ENCODE measurements around the gene POLR2I. TPM values are rescaled to one million over a fixed set of nuclear protein-coding genes. Genes with fewer than 3 reads are reported as not detected.
A peak's percentile ranks its signal among the peaks of the same experiment; 100 is the strongest.

POLR2I gene
- 100 to 1,000 TPM in 6 of 8 experiments, 10 to 100 TPM in 2; 87.3 to 171 (median 111) TPM for total RNA-seq

- WGBS, 10 experiments: 0 to 10% (median 2%) methylated on average over 1 to 20 of the region's 60 CpGs; no CpG with 5 or more reads in 3 of the 10 experiments
- ATAC-seq (replicated peaks in 6 of 8): peak; percentile 84 to 95 (median 93)
- Histone ChIP-seq H3K4me3 (peak within 1 kb of the TSS; percentile 54 to 85 (median 62)), H3K27ac (peak within 1 kb of the TSS; percentile 76 to 82), H3K4me1 (replicated peaks in 1 of 2) (peaks cover 6 to 8% of the 10 kb centered on the region in 2 donors)
- in situ Hi-C loops (cut with MboI; ENCODE audit: low pct_unique_long_range_greater_than_20kb in 2 of 9, low sequenced_read_pairs in 9 of 9, unreplicated experiment in 9 of 9): no loop called here
Measured at GRCh38 chr19:36114721-36115452, at the start of gene POLR2I. Gene POLR2I, minus strand, starts transcription at chr19:36114875. Its CDS starts 19 bp downstream, at chr19:36114856.

- Histone ChIP-seq H3K4me3 (no peak overlapping the region), H3K27ac (no peak overlapping the region), H3K4me1 (replicated peaks in 1 of 2) (no peaks in the 10 kb centered on the region)
- in situ Hi-C loops (cut with MboI; ENCODE audit: low pct_unique_long_range_greater_than_20kb in 2 of 9, low sequenced_read_pairs in 9 of 9, unreplicated experiment in 9 of 9): no loop called here
- ATAC-seq (replicated peaks in 6 of 8): no peak
- WGBS, 10 experiments: 88 to 100% (median 100%) methylated on average over 1 to 11 of the region's 12 CpGs; no CpG with 5 or more reads in 3 of the 10 experiments
Measured at GRCh38 chr19:36163813-36164212, 49.1 kb upstream of the POLR2I start.

DNA sequence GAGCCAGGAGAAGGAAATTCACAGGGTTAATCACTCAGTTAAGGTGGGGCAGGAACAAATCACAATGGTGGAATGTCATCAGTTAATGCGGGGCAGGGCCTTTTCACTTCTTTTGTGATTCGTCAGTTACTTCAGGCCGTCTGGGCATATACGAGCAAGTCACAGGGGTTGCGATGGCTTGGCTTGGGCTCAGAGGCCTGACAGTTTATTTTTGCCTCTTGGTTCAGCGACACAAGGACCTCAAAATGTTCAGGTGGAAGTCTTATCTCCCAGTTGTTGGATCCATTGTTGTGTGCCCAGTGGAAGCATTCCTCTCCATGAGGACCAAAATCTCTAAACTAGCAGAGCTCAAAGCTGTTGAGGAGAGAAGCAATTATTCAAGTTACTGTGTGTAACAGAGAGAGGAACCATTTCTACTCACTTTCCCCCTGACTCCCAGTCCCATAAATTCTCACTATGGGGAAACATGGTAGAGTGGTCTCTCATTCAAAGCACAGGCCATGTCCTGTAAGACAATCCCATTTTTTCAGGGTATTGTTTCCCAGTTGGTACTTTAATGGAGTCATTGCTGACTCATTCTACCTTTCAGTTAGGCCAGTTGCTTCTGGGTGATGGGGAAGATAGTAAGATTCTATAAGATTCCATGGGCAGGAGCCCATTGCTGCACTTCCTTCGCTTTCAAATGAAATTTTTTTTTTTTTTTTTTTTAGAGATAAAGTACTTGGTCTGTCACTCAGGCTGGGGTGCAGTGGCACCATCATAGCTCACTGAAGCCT lies 46.3 kb upstream of the POLR2I start:
- H3K27ac ChIP-seq: no peak overlapping the region
- no peaks in the 10 kb centered on the region for H3K4me1 ChIP-seq (replicated peaks in 1 of 2)
- in situ Hi-C loops (cut with MboI; ENCODE audit: low pct_unique_long_range_greater_than_20kb in 2 of 9, low sequenced_read_pairs in 9 of 9, unreplicated experiment in 9 of 9): no loop called here
- 48 to 100% (median 83%) methylated on average over 1 to 5 of the region's 7 CpGs; no CpG with 5 or more reads in 3 of the 10 experiments for WGBS, 10 experiments
- no peak overlapping the region for H3K4me3 ChIP-seq
- ATAC-seq (replicated peaks in 6 of 8): no peak

- in situ Hi-C loops (cut with MboI; ENCODE audit: low pct_unique_long_range_greater_than_20kb in 2 of 9, low sequenced_read_pairs in 9 of 9, unreplicated experiment in 9 of 9): no loop called here
- 87 to 100% (median 96%) methylated on average over 3 to 8 of the region's 10 CpGs; no CpG with 5 or more reads in 3 of the 10 experiments for WGBS, 10 experiments
- Histone ChIP-seq H3K4me3 (no peak overlapping the region), H3K27ac (no peak overlapping the region), H3K4me1 (replicated peaks in 1 of 2) (no peaks in the 10 kb centered on the region)
- no peak for ATAC-seq (replicated peaks in 6 of 8)
Measured at GRCh38 chr19:36153126-36153525, 38.5 kb upstream of the POLR2I start.

DNA sequence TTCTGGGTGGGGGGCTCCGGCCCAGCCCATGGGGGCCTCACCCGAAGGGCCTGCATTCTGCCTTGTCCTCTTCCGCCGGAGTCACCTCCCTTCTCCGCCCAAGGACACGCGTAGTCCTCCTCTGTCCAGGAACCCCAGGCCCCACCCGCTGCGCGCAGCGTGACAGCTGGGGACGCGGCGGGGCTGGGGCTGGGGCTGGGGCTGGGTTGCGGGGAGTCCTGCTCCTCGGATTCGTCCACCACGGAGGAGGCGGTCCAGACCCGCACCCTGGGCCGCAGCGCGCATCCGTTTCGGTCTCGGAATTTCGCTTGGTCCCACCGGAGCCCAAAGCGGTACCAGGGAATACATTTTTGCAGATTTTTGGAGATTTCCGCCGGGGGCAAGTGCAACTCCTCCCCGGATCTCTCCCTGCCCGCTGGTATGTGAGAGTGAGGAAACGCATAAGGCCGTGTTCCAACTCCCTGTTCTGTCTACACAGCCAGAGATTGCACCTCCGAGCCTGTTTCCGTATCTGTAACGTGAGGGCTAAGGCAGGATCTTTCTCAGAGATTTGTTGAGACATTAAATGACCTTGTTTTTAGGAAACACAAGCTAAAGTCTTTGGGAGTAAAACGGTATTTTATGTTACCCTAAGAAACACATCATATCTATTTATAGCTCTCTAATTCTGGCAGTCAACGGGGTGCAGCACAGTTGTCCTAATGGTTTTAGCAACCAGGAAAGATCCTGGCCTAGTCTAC lies 37.8 kb upstream of the POLR2I start, which contains the start of gene COX7A1:
COX7A1 (minus strand) TSS at position 96 of the 740 bp plus-strand sequence; CDS start at position 56, 40 bp downstream.
- Histone ChIP-seq H3K27ac (no peak within 1 kb of the TSS), H3K4me3 (no peak within 1 kb of the TSS), H3K4me1 (replicated peaks in 1 of 2) (no peaks in the 10 kb centered on the region)
- in situ Hi-C loops (cut with MboI; ENCODE audit: low pct_unique_long_range_greater_than_20kb in 2 of 9, low sequenced_read_pairs in 9 of 9, unreplicated experiment in 9 of 9): no loop called here
- WGBS, 10 experiments: 13 to 100% (median 66%) methylated on average over 1 to 19 of the region's 40 CpGs; no CpG with 5 or more reads in 2 of the 10 experiments
- ATAC-seq (replicated peaks in 6 of 8): peak in 7 of 8 experiments; percentile 17 to 68 (median 36)

DNA sequence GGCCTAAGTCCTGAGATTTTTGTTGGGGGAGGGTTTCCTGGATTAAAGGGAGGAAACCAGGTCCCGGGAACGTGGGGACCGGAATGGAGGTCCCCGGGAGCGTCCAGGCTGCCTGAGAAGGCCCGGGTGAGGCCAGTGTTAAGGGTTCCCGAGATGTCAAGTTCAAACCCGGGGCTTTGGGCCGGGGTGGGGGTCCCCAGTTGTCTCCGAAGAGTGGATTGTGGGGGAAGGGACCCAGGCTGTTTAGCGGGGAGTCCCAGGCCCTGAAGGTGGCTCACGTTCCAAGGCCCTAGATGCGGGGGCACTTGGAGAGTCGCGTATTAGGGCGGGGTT lies 37.3 kb upstream of the POLR2I start:
- no peak overlapping the region for H3K27ac ChIP-seq
- 93% methylated on average over 3 of the region's 16 CpGs; no CpG with 5 or more reads in 9 of the 10 experiments for WGBS, 10 experiments
- ATAC-seq (replicated peaks in 6 of 8): peak in 5 of 8 experiments; percentile 1 to 24 (median 9)
- H3K4me3 ChIP-seq: no peak overlapping the region
- no peaks in the 10 kb centered on the region for H3K4me1 ChIP-seq (replicated peaks in 1 of 2)
- in situ Hi-C loops (cut with MboI; ENCODE audit: low pct_unique_long_range_greater_than_20kb in 2 of 9, low sequenced_read_pairs in 9 of 9, unreplicated experiment in 9 of 9): no loop called here

GRCh38 chr19:36151144-36152018 lies 36.7 kb upstream of the POLR2I start:
- no peak overlapping the region for H3K4me3 ChIP-seq

GRCh38 chr19:36150586-36150985 lies 35.9 kb upstream of the POLR2I start:
- ATAC-seq (replicated peaks in 6 of 8): peak in 4 of 8 experiments; percentile 12 to 34 (median 18)
- WGBS, 10 experiments: no CpG with 5 or more reads among the region's 5 CpGs
- Histone ChIP-seq H3K4me3 (no peak overlapping the region), H3K4me1 (replicated peaks in 1 of 2) (no peaks in the 10 kb centered on the region), H3K27ac (no peak overlapping the region)
- in situ Hi-C loops (cut with MboI; ENCODE audit: low pct_unique_long_range_greater_than_20kb in 2 of 9, low sequenced_read_pairs in 9 of 9, unreplicated experiment in 9 of 9): no loop called here

More at GRCh38 chr19:36151144-36152018, 36.7 kb upstream of the POLR2I start:
- 50 to 100% (median 67%) methylated on average over 1 to 2 of the region's 47 CpGs; no CpG with 5 or more reads in 7 of the 10 experiments for WGBS, 10 experiments
- peak; percentile 11 to 36 (median 25) for ATAC-seq (replicated peaks in 6 of 8)
- no peak overlapping the region for H3K27ac ChIP-seq
- H3K4me1 ChIP-seq (replicated peaks in 1 of 2): no peaks in the 10 kb centered on the region
- in situ Hi-C loops (cut with MboI; ENCODE audit: low pct_unique_long_range_greater_than_20kb in 2 of 9, low sequenced_read_pairs in 9 of 9, unreplicated experiment in 9 of 9): no loop called here

DNA sequence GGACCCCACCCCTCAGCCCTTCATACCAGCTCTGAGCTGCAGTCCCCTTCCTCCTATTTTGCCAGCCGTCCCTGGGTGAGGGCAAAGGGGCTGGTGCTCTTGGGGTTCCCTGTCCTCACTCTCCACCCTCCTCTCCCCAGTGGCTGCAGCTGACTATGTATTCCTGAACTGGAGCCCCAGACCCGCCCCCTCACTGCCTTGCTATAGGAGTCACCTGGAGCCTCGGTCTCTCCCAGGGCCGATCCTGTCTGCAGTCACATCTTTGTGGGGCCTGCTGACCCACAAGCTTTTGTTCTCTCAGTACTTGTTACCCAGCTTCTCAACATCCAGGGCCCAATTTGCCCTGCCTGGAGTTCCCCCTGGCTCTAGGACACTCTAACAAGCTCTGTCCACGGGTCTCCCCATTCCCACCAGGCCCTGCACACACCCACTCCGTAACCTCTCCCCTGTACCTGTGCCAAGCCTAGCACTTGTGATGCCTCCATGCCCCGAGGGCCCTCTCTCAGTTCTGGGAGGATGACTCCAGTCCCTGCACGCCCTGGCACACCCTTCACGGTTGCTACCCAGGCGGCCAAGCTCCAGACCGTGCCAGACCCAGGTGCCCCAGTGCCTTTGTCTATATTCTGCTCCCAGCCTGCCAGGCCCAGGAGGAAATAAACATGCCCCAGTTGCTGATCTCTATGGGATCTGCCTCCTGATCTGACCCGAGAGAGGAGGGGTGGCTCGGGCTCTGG lies 35.2 kb upstream of the POLR2I start:
- Histone ChIP-seq H3K4me1 (replicated peaks in 1 of 2) (no peaks in the 10 kb centered on the region), H3K27ac (no peak overlapping the region), H3K4me3 (no peak overlapping the region)
- ATAC-seq (replicated peaks in 6 of 8): peak in 2 of 8 experiments; percentile 4 to 24
- in situ Hi-C loops (cut with MboI; ENCODE audit: low pct_unique_long_range_greater_than_20kb in 2 of 9, low sequenced_read_pairs in 9 of 9, unreplicated experiment in 9 of 9): no loop called here
- 60 to 100% (median 87%) methylated on average over 1 to 6 of the region's 13 CpGs; no CpG with 5 or more reads in 4 of the 10 experiments for WGBS, 10 experiments

GRCh38 chr19:36144624-36145023 lies 29.9 kb upstream of the POLR2I start:
- Histone ChIP-seq H3K27ac (no peak overlapping the region), H3K4me3 (no peak overlapping the region), H3K4me1 (replicated peaks in 1 of 2) (peaks cover 5 to 6% of the 10 kb centered on the region in 2 donors)
- 85 to 100% (median 95%) methylated on average over 3 to 6 of the region's 6 CpGs; no CpG with 5 or more reads in 4 of the 10 experiments for WGBS, 10 experiments
- in situ Hi-C loops (cut with MboI; ENCODE audit: low pct_unique_long_range_greater_than_20kb in 2 of 9, low sequenced_read_pairs in 9 of 9, unreplicated experiment in 9 of 9): no loop called here
- ATAC-seq (replicated peaks in 6 of 8): no peak

DNA sequence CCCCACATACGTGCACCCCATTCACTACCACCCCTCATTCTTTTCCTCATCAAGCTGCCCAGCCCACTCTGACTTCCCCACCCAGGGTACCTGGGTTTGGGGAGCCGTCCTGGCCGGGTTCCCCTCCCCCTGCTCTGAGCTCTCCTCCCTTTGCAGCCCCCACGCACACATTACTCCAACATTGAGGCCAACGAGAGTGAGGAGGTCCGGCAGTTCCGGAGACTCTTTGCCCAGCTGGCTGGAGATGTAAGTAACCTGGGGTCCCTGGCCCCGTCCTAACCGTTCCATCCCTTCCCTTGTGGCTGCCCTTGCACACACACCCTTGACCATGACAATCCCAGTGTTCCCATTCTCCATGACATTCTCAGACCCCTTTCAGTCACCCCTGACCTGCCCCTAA lies 27.8 kb upstream of the POLR2I start:
- Histone ChIP-seq H3K27ac (no peak overlapping the region), H3K4me3 (no peak overlapping the region), H3K4me1 (replicated peaks in 1 of 2) (peaks cover 5 to 6% of the 10 kb centered on the region in 2 donors)
- ATAC-seq (replicated peaks in 6 of 8): no peak
- in situ Hi-C loops (cut with MboI; ENCODE audit: low pct_unique_long_range_greater_than_20kb in 2 of 9, low sequenced_read_pairs in 9 of 9, unreplicated experiment in 9 of 9): no loop called here
- 0 to 100% (median 100%) methylated on average over 1 to 3 of the region's 9 CpGs; no CpG with 5 or more reads in 5 of the 10 experiments for WGBS, 10 experiments

Data from motor neuron (in vitro differentiated cells).